GM23338 (cell line): ENCODE measurements around the gene MORC3. TPM values are rescaled to one million over a fixed set of nuclear protein-coding genes. Genes with fewer than 3 reads are reported as not detected.

ENCODE experiments used
- ATAC-seq: fragments of 200-7000 bp; cut with Tn5 transposase; 3 replicates; pipeline ENCODE4 v1.9.1; 2020
- DNase-seq: peaks from one replicate; pipeline ENCODE4 v3.0.0-alpha.2; 2015; ENCODE audit warnings: low spot score
- H2AFZ ChIP-seq: fragments of 200-600 bp; sonication (generic); 2 replicates; pipeline ENCODE4 v1.8.0; 2016; ENCODE audit warnings: antibody characterized with exemption, mild to moderate bottlenecking, moderate library complexity
- H3F3A ChIP-seq: fragments of 200-600 bp; sonication (generic); replicated peaks from 2 replicates; pipeline ENCODE4 v1.8.0; 2017; ENCODE audit warnings: antibody characterized with exemption, mixed run types, low read depth
- H3K27ac ChIP-seq: fragments of 200-600 bp; sonication (generic); 2 replicates; pipeline ENCODE4 v1.6.1; 2016; ENCODE audit warnings: low read depth
- H3K27me3 ChIP-seq: fragments of 200-600 bp; sonication (generic); 2 replicates; pipeline ENCODE4 v1.8.0; 2016; ENCODE audit warnings: mild to moderate bottlenecking, mixed run types, moderate library complexity; ENCODE audit not compliant: insufficient read depth
- H3K36me3 ChIP-seq: fragments of 200-600 bp; sonication (generic); 2 replicates; pipeline ENCODE4 v1.8.0; 2016; ENCODE audit warnings: mild to moderate bottlenecking; ENCODE audit not compliant: insufficient read depth
- H3K4me1 ChIP-seq: fragments of 200-600 bp; sonication (generic); 2 replicates; pipeline ENCODE4 v1.8.0; 2016; ENCODE audit warnings: mild to moderate bottlenecking, moderate library complexity; ENCODE audit not compliant: insufficient read depth
- H3K4me2 ChIP-seq: fragments of 200-600 bp; sonication (generic); 2 replicates; pipeline ENCODE4 v1.7.1; 2017; ENCODE audit warnings: mixed run types
- H3K4me3 ChIP-seq: fragments of 200-600 bp; sonication (generic); 2 replicates; pipeline ENCODE4 v1.6.1; 2016; ENCODE audit warnings: mixed run types
- H3K79me2 ChIP-seq: fragments of 200-600 bp; sonication (generic); replicated peaks from 2 replicates; pipeline ENCODE4 v1.8.0; 2017; ENCODE audit warnings: mild to moderate bottlenecking; ENCODE audit not compliant: insufficient read depth
- H3K9me2 ChIP-seq: fragments of 200-600 bp; sonication (generic); 2 replicates; pipeline ENCODE4 v1.8.0; 2017; ENCODE audit not compliant: insufficient read depth
- H4K20me1 ChIP-seq: fragments of 200-600 bp; sonication (generic); replicated peaks from 2 replicates; pipeline ENCODE4 v1.8.0; 2017; ENCODE audit warnings: mild to moderate bottlenecking; ENCODE audit not compliant: insufficient read depth
- H3K27ac Mint-ChIP-seq: 2 replicates; pipeline ENCODE4 v1.8.0; 2020; ENCODE audit warnings: inconsistent platforms, mild to moderate bottlenecking, moderate library complexity, mixed read lengths
- H3K27me3 Mint-ChIP-seq: 3 replicates; pipeline ENCODE4 v1.8.0; 2022; ENCODE audit warnings: low read depth, mild to moderate bottlenecking, moderate library complexity, mixed read lengths, inconsistent platforms; ENCODE audit not compliant: insufficient read depth, poor library complexity
- H3K36me3 Mint-ChIP-seq: 3 replicates; pipeline ENCODE4 v1.8.0; 2021; ENCODE audit warnings: low read depth, mild to moderate bottlenecking, inconsistent platforms, moderate library complexity, mixed read lengths
- H3K4me1 Mint-ChIP-seq: 3 replicates; pipeline ENCODE4 v1.8.0; 2020; ENCODE audit warnings: mild to moderate bottlenecking, inconsistent platforms, mixed read lengths
- H3K4me3 Mint-ChIP-seq: 3 replicates; pipeline ENCODE4 v1.8.0; 2021; ENCODE audit warnings: moderate library complexity, mild to moderate bottlenecking, inconsistent platforms, mixed read lengths
- H3K9me3 Mint-ChIP-seq: 3 replicates; pipeline ENCODE4 v1.8.0; 2020; ENCODE audit warnings: moderate library complexity, mild to moderate bottlenecking, inconsistent platforms, mixed read lengths
- CREB1 ChIP-seq: fragments of 250-450 bp; sonication (Bioruptor Pico); IDR thresholded peaks from 2 replicates; pipeline ENCODE4 v1.5.0; 2020; ENCODE audit warnings: low read depth, mild to moderate bottlenecking, moderate library complexity
- CTCF ChIP-seq, 2 experiments: fragments of 200-600 bp in 1 of 2; sonication (generic) in 1 of 2; conservative IDR thresholded peaks; 2 replicates each; pipeline versions ENCODE4 v1.5.1 to v1.6.1; 2016 to 2017; ENCODE audit warnings: antibody characterized with exemption in 2 of 2, low read depth in 2 of 2, mild to moderate bottlenecking in 2 of 2, moderate library complexity in 1 of 2
- ETS1 ChIP-seq: IDR thresholded peaks from 2 replicates; pipeline ENCODE4 v1.6.1; 2016; ENCODE audit warnings: antibody characterized with exemption
- EZH2 ChIP-seq: fragments of 200-600 bp; sonication (generic); IDR thresholded peaks from one replicate; pipeline ENCODE4 v1.8.0; 2017; ENCODE audit warnings: antibody characterized with exemption, mild to moderate bottlenecking, low read depth; ENCODE audit not compliant: unreplicated experiment
- EZH2phosphoT487 ChIP-seq: fragments of 200-600 bp; sonication (generic); IDR thresholded peaks from one replicate; pipeline ENCODE4 v1.8.1; 2018; ENCODE audit warnings: antibody characterized with exemption; ENCODE audit not compliant: unreplicated experiment
- JUNB ChIP-seq: IDR thresholded peaks from one replicate; pipeline ENCODE4 v1.6.1; 2016; ENCODE audit warnings: antibody characterized with exemption; ENCODE audit not compliant: unreplicated experiment
- NANOG ChIP-seq: IDR thresholded peaks from 2 replicates; pipeline ENCODE4 v1.6.1; 2016; ENCODE audit warnings: antibody characterized with exemption, borderline replicate concordance
- POLR2AphosphoS5 ChIP-seq: IDR thresholded peaks from 2 replicates; pipeline ENCODE4 v1.6.1; 2016; ENCODE audit warnings: antibody characterized with exemption, low read depth
- REST ChIP-seq: IDR thresholded peaks from one replicate; pipeline ENCODE4 v1.6.1; 2018; ENCODE audit warnings: antibody characterized with exemption; ENCODE audit not compliant: unreplicated experiment
- STAT1 ChIP-seq: IDR thresholded peaks from one replicate; pipeline ENCODE4 v1.6.1; 2016; ENCODE audit warnings: antibody characterized with exemption; ENCODE audit not compliant: unreplicated experiment
- ZNF114 ChIP-seq: fragments of 250-450 bp; sonication (Bioruptor Pico); IDR thresholded peaks from 2 replicates; pipeline ENCODE4 v1.5.0; 2020; ENCODE audit warnings: mild to moderate bottlenecking, moderate library complexity
- ZNF331 ChIP-seq: fragments of 250-450 bp; sonication (Bioruptor Pico); IDR thresholded peaks from 2 replicates; pipeline ENCODE4 v1.5.0; 2020; ENCODE audit warnings: low read depth, mild to moderate bottlenecking, moderate library complexity
- polyA plus RNA-seq: library from polyadenylated mRNA; unstranded; fragments of >200 nt; fragmentation: Nextera tagmentation; extraction: Ambion mirVana; gene quantifications from 2 replicates; pipeline ENCODE4 v1.2.1, GENCODE V29; 2016
- total RNA-seq: library from RNA; depleted of rRNA; stranded (reverse); fragments of >200 nt; shearing (Covaris generic); gene quantifications from 2 replicates; pipeline ENCODE4 v1.2.3, GENCODE V29; 2014

MORC3 gene
- total and polyA plus RNA-seq, 2 experiments from 2014 or later: 11.5 to 25.4 TPM

GRCh38 chr21:36408568-36408967, 88.6 kb downstream of the MORC3 start:
- no peaks in the 10 kb centered on the region for H3K79me2 ChIP-seq
- peaks cover 3% of the 10 kb centered on the region for H3K27me3 Mint-ChIP-seq
- H3K27ac ChIP-seq: no peak overlapping the region
- no peaks in the 10 kb centered on the region for H3K9me3 Mint-ChIP-seq
- no peaks in the 10 kb centered on the region for H3K9me2 ChIP-seq
- no peak overlapping the region for H3K27ac Mint-ChIP-seq
- TF ChIP-seq ZNF331 (CRISPR knock-in tag) (no peak), EZH2 (no peak), ZNF114 (CRISPR knock-in tag) (no peak), EZH2phosphoT487 (no peak), CREB1 (CRISPR knock-in tag) (no peak), POLR2AphosphoS5 (no peak), JUNB (no peak), NANOG (no peak), REST (no peak), CTCF (conservative IDR thresholded peaks at IDR 0.05; ENCODE audit: low read depth in 2 of 2) (no peak), STAT1 (no peak)
- no peak overlapping the region for H3K4me3 ChIP-seq
- H3K27me3 ChIP-seq: no peaks in the 10 kb centered on the region
- DNase-seq (no peak), ATAC-seq (no peak)
- H3K4me2 ChIP-seq: no peak overlapping the region
- H3K4me1 ChIP-seq: no peaks in the 10 kb centered on the region
- H2AFZ ChIP-seq: no peak overlapping the region
- no peaks in the 10 kb centered on the region for H3F3A ChIP-seq
- peaks cover 51% of the 10 kb centered on the region for H3K36me3 Mint-ChIP-seq
- no peaks in the 10 kb centered on the region for H3K4me1 Mint-ChIP-seq
- no peak overlapping the region for H3K4me3 Mint-ChIP-seq
- no peaks in the 10 kb centered on the region for H4K20me1 ChIP-seq
- peaks cover 9% of the 10 kb centered on the region for H3K36me3 ChIP-seq

GRCh38 chr21:36411301-36411700, 91.3 kb downstream of the MORC3 start:
- H3K4me3 ChIP-seq: no peak overlapping the region
- H3K4me1 Mint-ChIP-seq: peaks cover 10% of the 10 kb centered on the region
- no peak overlapping the region for H2AFZ ChIP-seq
- H3F3A ChIP-seq: no peaks in the 10 kb centered on the region
- peaks cover 9% of the 10 kb centered on the region; the same call in 1 of the 2 replicates for H3K36me3 ChIP-seq
- ATAC-seq (no peak), DNase-seq (no peak)
- no peak overlapping the region for H3K27ac Mint-ChIP-seq
- peaks cover 71% of the 10 kb centered on the region for H3K36me3 Mint-ChIP-seq
- 0 out of 2 replicates have a peak, but pooled peaks cover 4% of the 10 kb centered on the region for H4K20me1 ChIP-seq
- no peaks in the 10 kb centered on the region for H3K79me2 ChIP-seq
- no peak overlapping the region for H3K4me3 Mint-ChIP-seq
- H3K4me2 ChIP-seq: no peak overlapping the region
- H3K9me3 Mint-ChIP-seq: no peaks in the 10 kb centered on the region
- peaks cover 4% of the 10 kb centered on the region for H3K27me3 Mint-ChIP-seq
- no peak overlapping the region for H3K27ac ChIP-seq
- no peaks in the 10 kb centered on the region for H3K27me3 ChIP-seq
- no peaks in the 10 kb centered on the region for H3K9me2 ChIP-seq
- H3K4me1 ChIP-seq: no peaks in the 10 kb centered on the region
- TF ChIP-seq CREB1 (CRISPR knock-in tag) (no peak), STAT1 (no peak), ZNF114 (CRISPR knock-in tag) (no peak), JUNB (no peak), CTCF (conservative IDR thresholded peaks at IDR 0.05; ENCODE audit: low read depth in 2 of 2) (no peak), EZH2phosphoT487 (no peak), ETS1 (no peak), REST (no peak)
